SU-DHL-6 (cell line): ENCODE data around the gene PDCD1LG2.

Source experiments
- EZH2phosphoT487 ChIP-seq: fragments of 200-600 bp; sonication (generic), shearing (Covaris generic); conservative IDR thresholded peaks from 2 replicates; pipeline ENCODE4 v1.6.1; 2018; ENCODE audit warnings: mild to moderate bottlenecking, antibody characterized with exemption, low read length, moderate library complexity, mixed read lengths
- TF ChIP-seq, protein P1 (sequence below): fragments of 200-600 bp; sonication (generic); IDR thresholded peaks from one replicate; pipeline ENCODE4 v1.5.1; 2017; ENCODE audit warnings: antibody characterized with exemption, mild to moderate bottlenecking, low read length, moderate library complexity; ENCODE audit not compliant: insufficient read depth, poor library complexity, severe bottlenecking

GRCh38 chr9:5514617-5515260 is 4.4 kb downstream of the PDCD1LG2 start:
- TF ChIP-seq, protein P1, sequence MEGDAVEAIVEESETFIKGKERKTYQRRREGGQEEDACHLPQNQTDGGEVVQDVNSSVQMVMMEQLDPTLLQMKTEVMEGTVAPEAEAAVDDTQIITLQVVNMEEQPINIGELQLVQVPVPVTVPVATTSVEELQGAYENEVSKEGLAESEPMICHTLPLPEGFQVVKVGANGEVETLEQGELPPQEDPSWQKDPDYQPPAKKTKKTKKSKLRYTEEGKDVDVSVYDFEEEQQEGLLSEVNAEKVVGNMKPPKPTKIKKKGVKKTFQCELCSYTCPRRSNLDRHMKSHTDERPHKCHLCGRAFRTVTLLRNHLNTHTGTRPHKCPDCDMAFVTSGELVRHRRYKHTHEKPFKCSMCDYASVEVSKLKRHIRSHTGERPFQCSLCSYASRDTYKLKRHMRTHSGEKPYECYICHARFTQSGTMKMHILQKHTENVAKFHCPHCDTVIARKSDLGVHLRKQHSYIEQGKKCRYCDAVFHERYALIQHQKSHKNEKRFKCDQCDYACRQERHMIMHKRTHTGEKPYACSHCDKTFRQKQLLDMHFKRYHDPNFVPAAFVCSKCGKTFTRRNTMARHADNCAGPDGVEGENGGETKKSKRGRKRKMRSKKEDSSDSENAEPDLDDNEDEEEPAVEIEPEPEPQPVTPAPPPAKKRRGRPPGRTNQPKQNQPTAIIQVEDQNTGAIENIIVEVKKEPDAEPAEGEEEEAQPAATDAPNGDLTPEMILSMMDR: no peak
- no peak for TF ChIP-seq EZH2phosphoT487
